Measurements from ENCODE around the gene CYP3A7. TPM values are rescaled to one million over a fixed set of nuclear protein-coding genes. Genes with fewer than 3 reads are reported as not detected.

Gene CYP3A7
- total and polyA plus RNA-seq, 2 donors (not counting 3 experiments of a cell fraction or from before 2014, with no cell fraction given) = not detected

DNA sequence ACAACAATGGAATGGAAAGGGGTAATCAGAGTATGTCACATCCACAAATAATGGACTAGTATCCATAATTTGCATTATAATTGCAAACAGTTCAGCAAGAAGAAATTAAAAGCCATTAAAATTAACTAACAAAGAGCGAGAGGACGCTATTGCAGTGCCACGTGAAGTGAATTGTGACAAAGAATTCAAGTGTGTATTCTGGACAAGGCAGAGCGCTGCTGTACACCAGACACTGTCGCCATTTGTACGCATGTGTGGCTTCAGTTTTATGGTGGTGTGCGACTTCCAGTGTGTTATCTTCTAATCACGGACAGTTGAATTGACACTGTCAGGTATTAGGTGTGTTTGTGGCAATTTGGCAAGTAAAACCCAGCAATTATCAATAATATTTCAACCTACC is 66.5 kb downstream of the CYP3A7 start:
- intact Hi-C loops (cut with micrococcal nuclease) (no loop called here), dilution Hi-C loops (cut with MboI; ENCODE audit: extremely low pct_ligation_motif_present, low sequenced_read_pairs) (no loop called here)
- H3K27ac ChIP-seq (ENCODE audit: insufficient read depth, low read depth, low read length) = no peak overlapping the region
- no peaks in the 10 kb centered on the region for H4K20me1 ChIP-seq (replicated peaks; ENCODE audit: control insufficient read depth, extremely low read depth, insufficient read depth, low read length)
- H3K9me3 ChIP-seq (replicated peaks; ENCODE audit: control insufficient read depth, insufficient read depth, low read length) = no peaks in the 10 kb centered on the region
- ChIA-PET CTCF (interaction anchor here (0.5 kb wide), 1 partner anchor 353 kb away, joined by 5 read pairs; no protein-coding TSS in a partner anchor), POLR2A (no interaction called here)
- no peaks in the 10 kb centered on the region for H3K9me1 ChIP-seq (replicated peaks; ENCODE audit: control insufficient read depth, extremely low read depth, insufficient read depth, low read length)
- no peaks in the 10 kb centered on the region for H3K79me2 ChIP-seq (ENCODE audit: control insufficient read depth, insufficient read depth, low read length)
- no peak overlapping the region for H2AFZ ChIP-seq (ENCODE audit: low read depth, low read length)
- H3K4me1 ChIP-seq (ENCODE audit: control insufficient read depth, extremely low read depth, insufficient read depth, low read length) = no peaks in the 10 kb centered on the region
- FAIRE-seq (no peak), DNase-seq (ENCODE audit: low read depth, low spot score) (no peak)
- H3K36me3 ChIP-seq (ENCODE audit: control insufficient read depth in 2 of 2, extremely low read depth in 1 of 2, insufficient read depth in 2 of 2, low read length in 2 of 2) = no peaks in the 10 kb centered on the region
- TF ChIP-seq, protein P1, sequence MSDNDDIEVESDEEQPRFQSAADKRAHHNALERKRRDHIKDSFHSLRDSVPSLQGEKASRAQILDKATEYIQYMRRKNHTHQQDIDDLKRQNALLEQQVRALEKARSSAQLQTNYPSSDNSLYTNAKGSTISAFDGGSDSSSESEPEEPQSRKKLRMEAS (IDR thresholded peaks at IDR 0.05; ENCODE audit: insufficient read depth, insufficient read length) = no peak
- no peak for TF ChIP-seq JUN (IDR thresholded peaks at IDR 0.05; ENCODE audit: borderline replicate concordance, insufficient read depth, insufficient read length, low read depth)
- no peak for TF ChIP-seq MYC (IDR thresholded peaks at IDR 0.05; ENCODE audit: low read depth, low read length)
- TF ChIP-seq POLR2A (IDR thresholded peaks at IDR 0.05; ENCODE audit: low read depth, low read length) = no peak
- TF ChIP-seq POLR2AphosphoS5 (IDR thresholded peaks at IDR 0.05; ENCODE audit: insufficient read depth, low read depth, low read length) = no peak
- TF ChIP-seq EZH2 (IDR thresholded peaks at IDR 0.05; ENCODE audit: borderline replicate concordance, low read depth, low read length, severe bottlenecking) = no peak
- no peak for TF ChIP-seq FOS (IDR thresholded peaks at IDR 0.05; ENCODE audit: borderline replicate concordance, insufficient read depth, low read length)
- no peak for TF ChIP-seq GATA2 (IDR thresholded peaks at IDR 0.05; ENCODE audit: insufficient read depth, insufficient read length, low read depth, low read length)
- TF ChIP-seq, protein P2, sequence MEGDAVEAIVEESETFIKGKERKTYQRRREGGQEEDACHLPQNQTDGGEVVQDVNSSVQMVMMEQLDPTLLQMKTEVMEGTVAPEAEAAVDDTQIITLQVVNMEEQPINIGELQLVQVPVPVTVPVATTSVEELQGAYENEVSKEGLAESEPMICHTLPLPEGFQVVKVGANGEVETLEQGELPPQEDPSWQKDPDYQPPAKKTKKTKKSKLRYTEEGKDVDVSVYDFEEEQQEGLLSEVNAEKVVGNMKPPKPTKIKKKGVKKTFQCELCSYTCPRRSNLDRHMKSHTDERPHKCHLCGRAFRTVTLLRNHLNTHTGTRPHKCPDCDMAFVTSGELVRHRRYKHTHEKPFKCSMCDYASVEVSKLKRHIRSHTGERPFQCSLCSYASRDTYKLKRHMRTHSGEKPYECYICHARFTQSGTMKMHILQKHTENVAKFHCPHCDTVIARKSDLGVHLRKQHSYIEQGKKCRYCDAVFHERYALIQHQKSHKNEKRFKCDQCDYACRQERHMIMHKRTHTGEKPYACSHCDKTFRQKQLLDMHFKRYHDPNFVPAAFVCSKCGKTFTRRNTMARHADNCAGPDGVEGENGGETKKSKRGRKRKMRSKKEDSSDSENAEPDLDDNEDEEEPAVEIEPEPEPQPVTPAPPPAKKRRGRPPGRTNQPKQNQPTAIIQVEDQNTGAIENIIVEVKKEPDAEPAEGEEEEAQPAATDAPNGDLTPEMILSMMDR (IDR thresholded peaks at IDR 0.05; ENCODE audit: extremely low read depth in 1 of 2, insufficient read depth in 1 of 2, low read depth in 1 of 2, low read length in 2 of 2) = no peak
- no TSS peak for BruUV-seq (replicated peaks)
- no peaks in the 10 kb centered on the region for H3K27me3 ChIP-seq (ENCODE audit: control insufficient read depth in 2 of 2, insufficient read depth in 2 of 2, low read length in 2 of 2)
- H3K4me2 ChIP-seq (ENCODE audit: insufficient read depth, low read length) = no peak overlapping the region
- no peak overlapping the region for H3K9ac ChIP-seq (replicated peaks; ENCODE audit: extremely low read depth, insufficient read depth, low read length)
- no peak overlapping the region for H3K4me3 ChIP-seq (replicated peaks in 1 of 3; ENCODE audit: insufficient read depth in 1 of 3, low read depth in 1 of 3, low read length in 3 of 3)

Measured in endothelial cell of umbilical vein (primary cell).